OCI-LY1 (cell line): ENCODE measurements around the gene SEMA5A.

Experiments
- H2AFZ ChIP-seq: fragments of 200-600 bp; sonication (generic), shearing (Covaris generic); 2 replicates; pipeline ENCODE4 v1.6.0; 2014; ENCODE audit warnings: antibody characterized with exemption, mild to moderate bottlenecking, low read length
- H3F3A ChIP-seq: fragments of 200-600 bp; sonication (generic), shearing (Covaris generic); 2 replicates; pipeline ENCODE4 v1.6.0; 2014; ENCODE audit warnings: mild to moderate bottlenecking, antibody characterized with exemption, low read length, moderate library complexity; ENCODE audit not compliant: insufficient read depth
- H3K27ac ChIP-seq: fragments of 200-600 bp; sonication (generic); 2 replicates; pipeline ENCODE4 v1.5.1; 2014; ENCODE audit warnings: low read length, mixed run types, mild to moderate bottlenecking, low read depth; ENCODE audit not compliant: poor library complexity, severe bottlenecking
- H3K27me3 ChIP-seq: fragments of 200-600 bp; sonication (generic); 2 replicates; pipeline ENCODE4 v1.6.0; 2014; ENCODE audit warnings: antibody characterized with exemption, mild to moderate bottlenecking, low read length, moderate library complexity; ENCODE audit not compliant: insufficient read depth
- H3K36me3 ChIP-seq: fragments of 200-600 bp; sonication (generic); 2 replicates; pipeline ENCODE4 v1.6.1; 2014; ENCODE audit warnings: mild to moderate bottlenecking, antibody characterized with exemption, low read length, moderate library complexity, mixed read lengths; ENCODE audit not compliant: insufficient read depth
- H3K4me1 ChIP-seq: fragments of 200-600 bp; sonication (generic); 2 replicates; pipeline ENCODE4 v1.5.1; 2014; ENCODE audit warnings: mild to moderate bottlenecking, low read length, moderate library complexity; ENCODE audit not compliant: insufficient read depth, severe bottlenecking
- H3K4me2 ChIP-seq: fragments of 200-600 bp; sonication (generic), shearing (Covaris generic); 2 replicates; pipeline ENCODE4 v1.6.1; 2014; ENCODE audit warnings: low read length
- H3K4me3 ChIP-seq: fragments of 200-600 bp; sonication (generic); 2 replicates; pipeline ENCODE4 v1.5.1; 2014; ENCODE audit warnings: low read length, low read depth, mild to moderate bottlenecking, mixed read lengths; ENCODE audit not compliant: poor library complexity, severe bottlenecking
- H3K79me2 ChIP-seq: fragments of 200-600 bp; shearing (Covaris generic); 2 replicates; pipeline ENCODE4 v1.6.1; 2016; ENCODE audit warnings: mixed run types, low read length, mixed read lengths; ENCODE audit not compliant: insufficient read depth
- H3K9ac ChIP-seq: fragments of 200-600 bp; sonication (generic), shearing (Covaris generic); 2 replicates; pipeline ENCODE4 v1.6.1; 2014; ENCODE audit warnings: mild to moderate bottlenecking, low read length, mixed read lengths
- H3K9me2 ChIP-seq: fragments of 200-600 bp; sonication (generic), shearing (Covaris generic); 2 replicates; pipeline ENCODE4 v1.6.1; 2014; ENCODE audit warnings: low read depth, mild to moderate bottlenecking, low read length, mixed read lengths
- H3K9me3 ChIP-seq: fragments of 200-600 bp; shearing (Covaris generic); 2 replicates; pipeline ENCODE4 v1.6.1; 2014; ENCODE audit warnings: low read length, mixed read lengths
- H4K20me1 ChIP-seq: fragments of 200-600 bp; sonication (generic), shearing (Covaris generic); 2 replicates; pipeline ENCODE4 v1.6.0; 2016; ENCODE audit warnings: mild to moderate bottlenecking, low read length; ENCODE audit not compliant: insufficient read depth
- CTCF ChIP-seq: fragments of 200-600 bp; sonication (generic), shearing (Covaris generic); IDR thresholded peaks from 2 replicates; pipeline ENCODE4 v1.5.1; 2017; ENCODE audit warnings: mild to moderate bottlenecking, antibody characterized with exemption, low read length, moderate library complexity, mixed read lengths
- EZH2 ChIP-seq: fragments of 200-600 bp; sonication (generic), shearing (Covaris generic); IDR thresholded peaks from 2 replicates; pipeline ENCODE4 v1.8.0; 2017; ENCODE audit warnings: borderline replicate concordance, mixed run types, mild to moderate bottlenecking, antibody characterized with exemption, low read length, moderate library complexity, mixed read lengths

SEMA5A gene

DNA sequence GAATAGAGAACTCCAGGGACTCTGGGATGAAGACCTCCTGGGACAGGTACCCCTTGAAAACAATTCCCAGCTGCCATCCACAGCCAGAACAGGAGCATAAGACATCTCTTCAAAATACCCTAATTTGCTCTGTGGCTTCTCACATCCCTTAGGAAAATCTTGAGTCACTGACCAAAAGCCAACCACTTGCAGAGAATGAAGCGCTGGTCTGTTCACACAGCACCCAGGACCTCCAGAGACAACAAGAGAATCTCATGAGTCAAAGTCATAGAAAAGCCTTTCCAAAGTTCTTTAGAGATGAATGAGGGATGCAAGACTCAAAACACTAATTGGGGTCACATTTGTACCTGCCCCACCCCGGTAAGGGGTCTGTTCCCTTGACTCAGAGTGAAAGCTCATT, 210.6 kb downstream of the SEMA5A start:
- Histone ChIP-seq H3K9me2 (no peaks in the 10 kb centered on the region), H3K4me2 (no peak overlapping the region), H3K4me3 (no peak overlapping the region), H3K9ac (no peak overlapping the region), H3K9me3 (no peaks in the 10 kb centered on the region), H2AFZ (no peak overlapping the region), H4K20me1 (no peaks in the 10 kb centered on the region), H3K79me2 (no peaks in the 10 kb centered on the region), H3K4me1 (no peaks in the 10 kb centered on the region), H3K27me3 (no peaks in the 10 kb centered on the region), H3K36me3 (no peaks in the 10 kb centered on the region), H3K27ac (no peak overlapping the region), H3F3A (no peaks in the 10 kb centered on the region)
- TF ChIP-seq EZH2 (no peak), CTCF (no peak)

- no peaks in the 10 kb centered on the region for H4K20me1 ChIP-seq
- H2AFZ ChIP-seq, result no peak overlapping the region
- no peaks in the 10 kb centered on the region for H3F3A ChIP-seq
- no peaks in the 10 kb centered on the region for H3K27me3 ChIP-seq
- TF ChIP-seq CTCF (no peak), EZH2 (no peak)
- no peaks in the 10 kb centered on the region for H3K4me1 ChIP-seq
- no peaks in the 10 kb centered on the region for H3K79me2 ChIP-seq
- H3K4me3 ChIP-seq, result no peak overlapping the region
- H3K9ac ChIP-seq, result no peak overlapping the region
- H3K9me3 ChIP-seq, result no peaks in the 10 kb centered on the region
- no peaks in the 10 kb centered on the region for H3K9me2 ChIP-seq
- H3K27ac ChIP-seq, result no peak overlapping the region
- no peak overlapping the region for H3K4me2 ChIP-seq
- no peaks in the 10 kb centered on the region for H3K36me3 ChIP-seq
Measured at GRCh38 chr5:9332026-9332425, 213.8 kb downstream of the SEMA5A start.

- H3K36me3 ChIP-seq, result no peaks in the 10 kb centered on the region
- H3F3A ChIP-seq, result no peaks in the 10 kb centered on the region
- H3K4me2 ChIP-seq, result no peak overlapping the region
- H3K27me3 ChIP-seq, result no peaks in the 10 kb centered on the region
- H3K79me2 ChIP-seq, result no peaks in the 10 kb centered on the region
- TF ChIP-seq EZH2 (no peak), CTCF (no peak)
- no peaks in the 10 kb centered on the region for H4K20me1 ChIP-seq
- no peak overlapping the region for H3K4me3 ChIP-seq
- H3K9me3 ChIP-seq, result no peaks in the 10 kb centered on the region
- H2AFZ ChIP-seq, result no peak overlapping the region
- H3K9ac ChIP-seq, result no peak overlapping the region
- no peak overlapping the region for H3K27ac ChIP-seq
- H3K4me1 ChIP-seq, result no peaks in the 10 kb centered on the region
- no peaks in the 10 kb centered on the region for H3K9me2 ChIP-seq
Measured at GRCh38 chr5:9331372-9331771, 214.5 kb downstream of the SEMA5A start.
